Measurements from ENCODE around the gene DSG4.
"Not testable (repeated sequence)": the region's sequence is repeated elsewhere in the genome, so short reads cannot be mapped to it uniquely, and the experiment has no call there.

Gene DSG4

GRCh38 chr18:31376477-31376876 is at the start of gene DSG4:
TSS of gene DSG4 (plus strand) at chr18:31376777. CDS start at chr18:31376912, 135 bp downstream.
- DNase-seq, result no peak

- no peak for DNase-seq
Measured at GRCh38 chr18:31329787-31330438, 46.7 kb upstream of the DSG4 start.

GRCh38 chr18:31343454-31343853 is 33.1 kb upstream of the DSG4 start:
- no peak for DNase-seq

- not testable (repeated sequence) for DNase-seq
Measured at GRCh38 chr18:31353336-31353735, 23.2 kb upstream of the DSG4 start.

- DNase-seq, result no peak
Measured at GRCh38 chr18:31354990-31355389, 21.6 kb upstream of the DSG4 start.

GRCh38 chr18:31356025-31356424 is 20.6 kb upstream of the DSG4 start:
- no peak for DNase-seq

GRCh38 chr18:31364190-31364589 is 12.4 kb upstream of the DSG4 start:
- no peak for DNase-seq

- DNase-seq, result no peak
Measured at GRCh38 chr18:31369478-31369877, 7.1 kb upstream of the DSG4 start.

- no peak for DNase-seq
Measured at GRCh38 chr18:31371989-31372388, 4.6 kb upstream of the DSG4 start.

- DNase-seq, result no peak
Measured at GRCh38 chr18:31373641-31374040, 2.9 kb upstream of the DSG4 start.

GRCh38 chr18:31380912-31381311 is 4.3 kb downstream of the DSG4 start:
- DNase-seq, result no peak

GRCh38 chr18:31382107-31382506 is 5.5 kb downstream of the DSG4 start:
- no peak for DNase-seq

GRCh38 chr18:31386741-31387140 is 10.2 kb downstream of the DSG4 start:
- DNase-seq, result no peak

- DNase-seq, result no peak
Measured at GRCh38 chr18:31393286-31393685, 16.7 kb downstream of the DSG4 start.

- DNase-seq, result no peak
Measured at GRCh38 chr18:31396796-31397612, 20.4 kb downstream of the DSG4 start.

- DNase-seq, result no peak
Measured at GRCh38 chr18:31398191-31398590, 21.6 kb downstream of the DSG4 start.

- DNase-seq, result no peak
Measured at GRCh38 chr18:31399306-31400032, 22.9 kb downstream of the DSG4 start.

- DNase-seq, result no peak
Measured at GRCh38 chr18:31401156-31402025, 24.8 kb downstream of the DSG4 start.

GRCh38 chr18:31402026-31402373 is 25.4 kb downstream of the DSG4 start:
- DNase-seq, result no peak

- DNase-seq, result no peak
Measured at GRCh38 chr18:31403409-31403808, 26.8 kb downstream of the DSG4 start.

- no peak for DNase-seq
Measured at GRCh38 chr18:31407649-31408048, 31.1 kb downstream of the DSG4 start.

GRCh38 chr18:31409276-31409675 is 32.7 kb downstream of the DSG4 start:
- no peak for DNase-seq
